IMR-90 (cell line): Measurements from ENCODE around the gene KCTD10. TPM values are rescaled to one million over a fixed set of nuclear protein-coding genes. Genes with fewer than 3 reads are reported as not detected.
A peak's percentile ranks its signal among the peaks of the same experiment; 100 is the strongest.

Experiments
- ATAC-seq: fragments of 200-7000 bp; cut with Tn5 transposase; 2 replicates; pipeline ENCODE4 v1.9.1; 2020; ENCODE audit warnings: low read depth, mild to moderate bottlenecking, moderate library complexity
- Bru-seq: library from RNA; stranded (reverse); fragments of 400-500 nt; gene quantifications from one replicate; lab custom pipeline; 2021; lab: Mats Ljungman, UMichigan
- BruChase-seq, 2 experiments: library from RNA; stranded (reverse); fragments of 400-500 nt; gene quantifications; one replicate each; lab custom pipeline; 2021; lab: Mats Ljungman, UMichigan
- BruUV-seq: library from RNA; stranded (reverse); fragments of 400-500 nt; replicated peaks from 2 replicates; lab custom pipeline; 2021; lab: Mats Ljungman, UMichigan
- CTCF ChIA-PET: fragments of 300-600 bp; formaldehyde crosslinking; extraction: SDS; loops from one replicate; lab custom pipeline; 2021; ENCODE audit warnings: antibody characterized with exemption; lab: Yijun Ruan, JAX
- POLR2A ChIA-PET: fragments of 300-600 bp; sonication (Branson Sonifier 250); formaldehyde crosslinking; loops from one replicate; lab custom pipeline; 2022; ENCODE audit warnings: antibody characterized with exemption; ENCODE audit not compliant: unreplicated experiment; lab: Charles Lee
- DNase-seq: peaks from one replicate; pipeline ENCODE4 v3.0.0; 2013
- H2AFZ ChIP-seq: replicated peaks from 2 replicates; pipeline ENCODE3; 2013; ENCODE audit warnings: low read length, mild to moderate bottlenecking; ENCODE audit not compliant: poor library complexity
- H2AK5ac ChIP-seq: 2 replicates; pipeline ENCODE4 v1.6.1; 2013; ENCODE audit warnings: low read depth, low read length, inconsistent platforms
- H2AK9ac ChIP-seq: replicated peaks from 2 replicates; pipeline ENCODE3; 2013; ENCODE audit warnings: mild to moderate bottlenecking, low read depth, low read length, moderate library complexity; ENCODE audit not compliant: poor library complexity
- H2BK120ac ChIP-seq: 2 replicates; pipeline ENCODE4 v1.6.1; 2013; ENCODE audit warnings: low read depth, low read length, inconsistent platforms
- H2BK15ac ChIP-seq: 3 replicates; pipeline ENCODE4 v1.6.1; 2013; ENCODE audit warnings: low read depth, low read length, inconsistent platforms
- H2BK20ac ChIP-seq: 2 replicates; pipeline ENCODE4 v1.6.1; 2013; ENCODE audit warnings: low read depth, mild to moderate bottlenecking, inconsistent platforms, low read length, moderate library complexity
- H2BK5ac ChIP-seq: 2 replicates; pipeline ENCODE4 v1.6.1; 2013; ENCODE audit warnings: mild to moderate bottlenecking, low read depth, low read length, inconsistent platforms; ENCODE audit not compliant: poor library complexity, severe bottlenecking
- H3K14ac ChIP-seq: replicated peaks from 2 replicates; pipeline ENCODE4 v1.6.1; 2013; ENCODE audit warnings: low read depth, low read length, inconsistent platforms
- H3K18ac ChIP-seq: 2 replicates; pipeline ENCODE4 v1.6.1; 2013; ENCODE audit warnings: low read depth, low read length, control low read depth
- H3K23ac ChIP-seq: 2 replicates; pipeline ENCODE4 v1.6.1; 2013; ENCODE audit warnings: low read depth, low read length, inconsistent platforms
- H3K27ac ChIP-seq: 2 replicates; pipeline ENCODE4 v1.5.1; 2013; ENCODE audit warnings: mild to moderate bottlenecking, control low read depth, low read length; ENCODE audit not compliant: insufficient read depth
- H3K27me3 ChIP-seq: 2 replicates; pipeline ENCODE4 v1.6.1; 2013; ENCODE audit warnings: low read length; ENCODE audit not compliant: control insufficient read depth, insufficient read depth
- H3K36me3 ChIP-seq: 2 replicates; pipeline ENCODE4 v1.6.1; 2013; ENCODE audit warnings: low read length, mixed read lengths; ENCODE audit not compliant: control insufficient read depth, insufficient read depth
- H3K4ac ChIP-seq: 2 replicates; pipeline ENCODE4 v1.6.1; 2013; ENCODE audit warnings: low read depth, low read length, inconsistent platforms
- H3K4me1 ChIP-seq: 2 replicates; pipeline ENCODE4 v1.6.1; 2013; ENCODE audit warnings: low read length, mixed read lengths; ENCODE audit not compliant: control insufficient read depth, insufficient read depth
- H3K4me2 ChIP-seq: 2 replicates; pipeline ENCODE4 v1.6.1; 2013; ENCODE audit warnings: low read depth, mild to moderate bottlenecking, control low read depth, low read length, moderate library complexity
- H3K4me3 ChIP-seq: 2 replicates; pipeline ENCODE4 v1.5.1; 2013; ENCODE audit warnings: low read depth, mild to moderate bottlenecking, control low read depth, low read length, moderate library complexity; ENCODE audit not compliant: insufficient read depth
- H3K56ac ChIP-seq: 2 replicates; pipeline ENCODE4 v1.6.1; 2013; ENCODE audit warnings: low read length, inconsistent platforms; ENCODE audit not compliant: insufficient read depth; ENCODE audit errors: extremely low read depth
- H3K79me1 ChIP-seq, 2 experiments: 2 replicates each; pipeline ENCODE4 v1.6.1; 2013; ENCODE audit warnings: low read length in 2 of 2, inconsistent platforms in 1 of 2, low read depth in 1 of 2
- H3K9ac ChIP-seq: 2 replicates; pipeline ENCODE4 v1.6.1; 2013; ENCODE audit warnings: low read depth, low read length, control low read depth
- H3K9me1 ChIP-seq: 2 replicates; pipeline ENCODE4 v1.6.1; 2013; ENCODE audit warnings: low read length, inconsistent platforms; ENCODE audit not compliant: insufficient read depth
- H3K9me3 ChIP-seq: 2 replicates; pipeline ENCODE4 v1.6.1; 2013; ENCODE audit warnings: low read length; ENCODE audit not compliant: control insufficient read depth, insufficient read depth
- H4K20me1 ChIP-seq: 2 replicates; pipeline ENCODE4 v1.6.1; 2013; ENCODE audit warnings: low read length, inconsistent platforms; ENCODE audit not compliant: insufficient read depth
- H4K5ac ChIP-seq: 2 replicates; pipeline ENCODE4 v1.6.1; 2013; ENCODE audit warnings: mild to moderate bottlenecking, low read depth, low read length, control low read depth
- H4K8ac ChIP-seq, 2 experiments: 2 replicates each; pipeline ENCODE4 v1.6.1; 2013; ENCODE audit warnings: low read depth in 2 of 2, low read length in 2 of 2, control low read depth in 1 of 2, inconsistent platforms in 1 of 2
- H4K91ac ChIP-seq: 2 replicates; pipeline ENCODE4 v1.6.1; 2013; ENCODE audit warnings: low read depth, low read length, inconsistent platforms; ENCODE audit not compliant: insufficient read depth
- CEBPB ChIP-seq: IDR thresholded peaks from 2 replicates; pipeline ENCODE4 v1.6.1; 2012; ENCODE audit warnings: low read depth, low read length, improper control_type of control experiment
- ELK1 ChIP-seq: fragments of 150-350 bp; IDR thresholded peaks from 2 replicates; pipeline ENCODE4 v1.6.1; 2016; ENCODE audit warnings: low read depth, mild to moderate bottlenecking, low read length, moderate library complexity, borderline replicate concordance
- MAFK ChIP-seq: IDR thresholded peaks from 2 replicates; pipeline ENCODE4 v1.6.1; 2012; ENCODE audit warnings: low read depth, low read length, improper control_type of control experiment
- MAZ ChIP-seq: IDR thresholded peaks from 2 replicates; pipeline ENCODE4 v1.6.1; 2012; ENCODE audit warnings: low read depth, mild to moderate bottlenecking, low read length, improper control_type of control experiment, moderate library complexity, borderline replicate concordance
- MXI1 ChIP-seq: IDR thresholded peaks from 2 replicates; pipeline ENCODE4 v1.6.1; 2012; ENCODE audit warnings: low read depth, mild to moderate bottlenecking, low read length, moderate library complexity, borderline replicate concordance
- NFE2L2 ChIP-seq: fragments of 150-350 bp; IDR thresholded peaks from 2 replicates; pipeline ENCODE4 v1.6.1; 2016; ENCODE audit warnings: low read depth, mild to moderate bottlenecking, low read length
- POLR2A ChIP-seq: IDR thresholded peaks from 2 replicates; pipeline ENCODE4 v1.6.1; 2012; ENCODE audit warnings: mild to moderate bottlenecking, low read depth, low read length
- RAD21 ChIP-seq: IDR thresholded peaks from 2 replicates; pipeline ENCODE4 v1.6.1; 2012; ENCODE audit warnings: low read length, improper control_type of control experiment
- RCOR1 ChIP-seq: IDR thresholded peaks from 2 replicates; pipeline ENCODE4 v1.6.1; 2012; ENCODE audit warnings: mild to moderate bottlenecking, low read length, improper control_type of control experiment; ENCODE audit not compliant: insufficient replicate concordance
- SMC3 ChIP-seq: fragments of 150-350 bp; IDR thresholded peaks from 2 replicates; pipeline ENCODE4 v1.6.1; 2016; ENCODE audit warnings: low read depth, mild to moderate bottlenecking, antibody characterized with exemption, low read length, moderate library complexity
- WGBS, 2 experiments: methylation state at CpG; one replicate each; pipeline versions ENCODE4 v1.1.5 to v1.1.7; 2013; ENCODE audit warnings: missing lambda C conversion rate in 2 of 2; ENCODE audit not compliant: insufficient read length in 1 of 2; ENCODE audit errors: extremely low coverage in 2 of 2; 5-methylcytosine and 5-hydroxymethylcytosine counted together
- dilution Hi-C: fragments of 300-500 bp; cut with HindIII; formaldehyde crosslinking; loops from one replicate; pipeline ENCODE4 v1.14.3; 2018; ENCODE audit warnings: low sequenced_read_pairs; ENCODE audit not compliant: unreplicated experiment
- in situ Hi-C: fragments of 300-500 bp; cut with MboI; formaldehyde crosslinking; loops from 3 replicates; pipeline ENCODE4 v1.14.3; 2019; ENCODE audit warnings: low sequenced_read_pairs, inconsistent platforms, mixed read lengths
- intact Hi-C: fragments of 100-400 bp; cut with micrococcal nuclease; formaldehyde crosslinking; loops from 2 replicates; pipeline ENCODE4 v1.10.0; 2022
- long read RNA-seq: library from polyadenylated mRNA; unstranded; transcript quantifications from one replicate; pipeline ENCODE4 v2.0.0, GENCODE V29; 2021; ENCODE audit not compliant: unreplicated experiment
- polyA plus RNA-seq, 3 experiments: library from polyadenylated mRNA; depleted of rRNA; stranded (reverse); fragments of >200 nt; gene quantifications; 2 replicates each; pipeline ENCODE4 v1.2.3, GENCODE V29; 2012; ENCODE audit warnings: low replicate concordance in 1 of 3
- total RNA-seq: library from RNA; depleted of rRNA; stranded (reverse); fragments of >200 nt; gene quantifications from 2 replicates; pipeline ENCODE4 v1.2.3, GENCODE V29; 2012; rRNA removed

KCTD10 gene
- total RNA-seq (72.1 and 77.2 TPM in 2 replicates), polyA plus RNA-seq (2012; rRNA removed) (82.8 and 88.4 TPM in 2 replicates), Bru-seq, nascent RNA (percentile 96 among the genes with signal in this experiment), BruChase-seq, experiment 1, labeled RNA remaining after a 6-hour chase (percentile 81 among the genes with signal in this experiment), BruChase-seq, experiment 2, labeled RNA remaining after a 2-hour chase (percentile 94 among the genes with signal in this experiment)
- polyA plus RNA-seq (2012; cell fraction: cytosol; rRNA removed): 59.8 and 83.6 TPM in 2 replicates
- 122 and 137 TPM in 2 replicates for polyA plus RNA-seq (2012; cell fraction: nucleus; rRNA removed; ENCODE audit: low replicate concordance)
- long read RNA-seq, full-length matches to known transcripts: 12 of 57 reads
- long read RNA-seq, partial matches to known transcripts: 3 of 57 reads
- long read RNA-seq, other reads (novel, unspliced or antisense): 42 of 57 reads

DNA sequence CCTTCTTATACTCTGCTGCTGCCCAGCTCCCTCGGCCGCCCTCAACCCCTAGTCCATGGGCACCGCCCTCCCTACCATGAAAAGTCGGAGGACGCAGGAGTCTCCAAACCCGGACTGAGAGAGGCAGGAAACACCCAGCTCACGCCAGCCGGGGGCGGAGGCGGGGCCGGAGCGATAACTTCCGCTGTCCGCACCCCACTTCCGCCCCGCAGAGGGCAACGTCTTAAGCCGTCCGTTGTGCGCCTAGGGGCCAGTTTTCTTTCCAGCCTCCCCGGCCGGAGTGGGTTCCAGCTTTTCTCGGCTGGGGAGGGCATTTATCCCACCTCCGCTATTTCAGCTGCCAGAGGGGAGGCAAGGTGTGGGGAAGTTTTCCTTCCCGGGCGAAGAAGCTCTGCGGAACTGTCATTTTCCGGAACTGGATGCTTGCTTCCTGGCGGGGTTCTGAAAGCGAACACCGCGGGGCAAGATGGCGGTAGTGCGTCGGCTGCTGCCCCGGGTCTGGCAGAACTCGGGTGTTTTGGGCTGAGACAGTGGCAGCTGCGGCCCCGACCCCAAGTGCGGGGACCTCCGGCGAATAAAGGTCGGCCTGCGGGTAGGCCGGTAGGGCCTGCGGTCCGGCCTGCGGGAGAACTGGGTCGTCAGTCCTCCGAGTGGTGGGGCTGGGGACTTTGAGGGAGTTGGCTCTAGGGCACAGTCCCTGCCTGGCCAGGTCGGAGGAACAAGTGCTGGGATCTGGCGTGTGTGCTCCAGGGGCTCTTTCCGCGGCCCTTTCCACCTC is at the start of gene KCTD10, which contains the start of gene UBE3B:
Gene KCTD10, minus strand, starts transcription at position 116 of the 778 bp plus-strand sequence. Its CDS starts 38 bp downstream, at position 78.
Gene UBE3B, plus strand, starts transcription at position 450 of the 778 bp plus-strand sequence. CDS start 5,918 bp downstream, outside the sequence.
- CTCF ChIA-PET: interaction anchor here (0.7 to 2.4 kb wide), 2 partner anchors 44 to 50 kb away, joined by 4 to 8 read pairs; no protein-coding TSS in a partner anchor
- in situ Hi-C loops (loop anchor here (5.0 kb wide), 1 partner anchor 45 kb away; no protein-coding TSS in a partner anchor), intact Hi-C loops (loop anchor here (1.0 to 2.0 kb wide), 3 partner anchors 15 to 49 kb away; no protein-coding TSS in a partner anchor)

More for the DNA sequence above, at the start of gene KCTD10, which contains the start of gene UBE3B:
- Histone ChIP-seq H3K23ac (peak within 1 kb of the TSS; percentile 91), H3K4me2 (peak within 1 kb of the TSS; percentile 99), H3K9ac (peak within 1 kb of the TSS; percentile 95), H3K79me1 (peaks cover 6 to 69% of the 10 kb centered on the region in 2 experiments; a peak in 3 of 4 replicates), H3K9me3 (no peaks in the 10 kb centered on the region), H2AK9ac (peak within 1 kb of the TSS; percentile 99), H3K4me3 (peak within 1 kb of the TSS; percentile 90), H3K18ac (peak within 1 kb of the TSS; percentile 92), H2AK5ac (peak within 1 kb of the TSS; percentile 99), H3K14ac (peak within 1 kb of the TSS; percentile 98), H4K91ac (peak within 1 kb of the TSS; percentile 98), H3K56ac (peak within 1 kb of the TSS; percentile 90), H3K36me3 (peaks cover 6% of the 10 kb centered on the region), H2BK120ac (peak within 1 kb of the TSS; percentile 98), H3K27ac (peak within 1 kb of the TSS; percentile 98), H3K4ac (peak within 1 kb of the TSS; percentile 97), H4K5ac (peak within 1 kb of the TSS; percentile 90), H3K9me1 (peaks cover 24% of the 10 kb centered on the region), H4K8ac (peak within 1 kb of the TSS; percentile 81 to 95), H3K4me1 (peaks cover 8% of the 10 kb centered on the region), H3K27me3 (no peaks in the 10 kb centered on the region), H2AFZ (peak within 1 kb of the TSS; percentile 97), H2BK20ac (peak within 1 kb of the TSS; percentile 70), H2BK15ac (peak within 1 kb of the TSS; percentile 94; the same call in 2 of the 3 replicates), H2BK5ac (peak within 1 kb of the TSS; percentile 99), H4K20me1 (peaks cover 43% of the 10 kb centered on the region; the same call in 1 of the 2 replicates)
- BruUV-seq: no TSS peak
- POLR2A ChIA-PET: interaction anchor here (1.5 kb wide), 1 partner anchor 15 kb away, joined by 7 read pairs; no protein-coding TSS in a partner anchor
- TF ChIP-seq RCOR1 (no peak), NFE2L2 (no peak), MAZ (peak; percentile 83), RAD21 (peak; percentile 29; the same call in 1 of the 2 replicates), MXI1 (peak; percentile 51; the same call in 1 of the 2 replicates), CEBPB (no peak), ELK1 (no peak), POLR2A (peak; percentile 88), MAFK (no peak), SMC3 (peak; percentile 26; the same call in 1 of the 2 replicates)
- dilution Hi-C loops: no loop called here
- DNase-seq (peak; percentile 89), ATAC-seq (peak; percentile 91)
- 0% methylated on average over 32 of the region's 54 CpGs; no CpG with 5 or more reads in 1 of the 2 experiments for WGBS, 2 experiments
